ENCODE results near the gene DMRT3.

Gene DMRT3, protein sequence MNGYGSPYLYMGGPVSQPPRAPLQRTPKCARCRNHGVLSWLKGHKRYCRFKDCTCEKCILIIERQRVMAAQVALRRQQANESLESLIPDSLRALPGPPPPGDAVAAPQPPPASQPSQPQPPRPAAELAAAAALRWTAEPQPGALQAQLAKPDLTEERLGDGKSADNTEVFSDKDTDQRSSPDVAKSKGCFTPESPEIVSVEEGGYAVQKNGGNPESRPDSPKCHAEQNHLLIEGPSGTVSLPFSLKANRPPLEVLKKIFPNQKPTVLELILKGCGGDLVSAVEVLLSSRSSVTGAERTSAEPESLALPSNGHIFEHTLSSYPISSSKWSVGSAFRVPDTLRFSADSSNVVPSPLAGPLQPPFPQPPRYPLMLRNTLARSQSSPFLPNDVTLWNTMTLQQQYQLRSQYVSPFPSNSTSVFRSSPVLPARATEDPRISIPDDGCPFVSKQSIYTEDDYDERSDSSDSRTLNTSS

GRCh38 chr9:976258-976942, at the start of gene DMRT3:
Gene DMRT3 (plus strand): TSS chr9:976655. CDS start chr9:977002, 347 bp downstream.
- DNase-seq (ENCODE audit: low spot score): no peak

DNA sequence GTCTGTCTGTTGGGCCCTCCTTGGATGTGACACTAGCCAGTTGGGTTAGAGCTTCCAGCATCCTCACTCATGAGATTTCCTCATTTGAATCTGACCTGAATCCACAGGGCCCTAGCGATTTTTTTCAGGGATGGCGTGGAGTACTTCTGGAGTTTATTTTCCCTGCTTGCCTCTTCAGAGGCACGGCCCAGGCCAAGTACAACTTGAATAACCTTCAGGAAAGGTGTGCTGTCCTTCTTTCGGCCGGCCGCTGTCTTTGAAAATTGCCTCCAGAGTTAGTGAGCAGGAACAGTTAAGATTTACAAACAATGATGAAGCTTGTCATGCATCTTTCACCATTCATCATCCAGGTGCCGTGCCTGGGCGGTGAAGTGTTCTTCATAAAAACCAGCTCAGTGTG, 49.5 kb upstream of the DMRT3 start:
- DNase-seq (ENCODE audit: low spot score): no peak

GRCh38 chr9:928363-929042, 48.0 kb upstream of the DMRT3 start:
- DNase-seq (ENCODE audit: low spot score): no peak

GRCh38 chr9:929719-930118, 46.7 kb upstream of the DMRT3 start:
- no peak for DNase-seq (ENCODE audit: low spot score)

DNA sequence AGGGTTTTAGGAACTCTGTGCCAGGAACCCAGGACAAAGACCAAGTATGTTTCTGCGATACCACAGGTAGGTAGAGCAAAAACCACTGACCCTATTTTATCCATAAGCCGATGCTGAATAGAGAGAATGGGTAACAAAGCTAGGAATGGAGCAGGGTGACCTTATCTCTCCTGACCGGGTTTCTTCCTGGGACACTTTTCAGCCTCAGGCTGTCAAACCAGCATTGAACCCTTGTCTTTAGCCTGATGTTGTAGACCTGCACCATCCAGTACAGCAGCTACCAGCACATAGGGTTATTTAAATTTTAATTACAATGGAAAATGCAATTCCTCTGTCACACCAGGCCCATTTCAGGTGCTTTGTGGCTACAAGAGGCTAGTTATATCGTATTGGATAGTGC, 43.1 kb upstream of the DMRT3 start:
- DNase-seq (ENCODE audit: low spot score): no peak

GRCh38 chr9:935348-935965, 41.0 kb upstream of the DMRT3 start:
- DNase-seq (ENCODE audit: low spot score): no peak

DNA sequence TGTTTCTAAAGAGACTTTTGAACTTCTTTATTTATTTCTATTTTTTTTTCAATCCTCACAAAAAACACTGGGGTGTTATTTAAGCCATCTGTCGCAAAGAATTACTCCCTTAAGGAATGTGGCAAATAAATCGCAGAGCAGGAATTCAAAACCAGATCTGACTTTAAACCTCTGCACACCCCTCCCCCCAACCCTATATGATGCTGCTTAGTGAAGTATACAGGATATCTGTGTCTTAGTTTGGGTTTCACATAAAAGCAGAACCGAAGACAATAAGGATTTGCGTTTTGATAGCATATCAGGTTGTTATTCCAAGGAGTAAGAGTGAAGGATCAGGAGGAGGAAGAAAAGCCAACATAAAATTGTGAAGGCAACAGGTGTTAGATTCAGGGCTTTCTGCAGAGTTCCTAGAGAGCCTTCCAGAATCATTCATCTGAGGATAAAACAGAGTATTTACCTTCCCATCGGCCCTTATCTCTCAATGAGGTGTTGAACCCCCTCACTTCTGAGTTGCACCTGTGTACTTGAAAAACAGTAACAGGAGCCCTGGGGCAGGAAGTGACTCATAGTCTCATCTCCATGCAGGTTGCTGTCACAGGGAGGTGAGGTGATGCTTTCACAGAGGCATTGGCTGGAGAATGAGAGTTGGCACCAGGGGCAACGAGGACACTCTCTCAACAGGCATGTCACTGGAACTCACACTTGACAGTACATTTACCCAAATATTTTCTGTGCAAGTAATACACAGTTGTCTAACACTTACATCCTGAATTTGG, 33.5 kb upstream of the DMRT3 start:
- DNase-seq (ENCODE audit: low spot score): no peak

- no peak for DNase-seq (ENCODE audit: low spot score)
These were observed 28.5 kb upstream of the DMRT3 start for GRCh38 chr9:947985-948384.

DNA sequence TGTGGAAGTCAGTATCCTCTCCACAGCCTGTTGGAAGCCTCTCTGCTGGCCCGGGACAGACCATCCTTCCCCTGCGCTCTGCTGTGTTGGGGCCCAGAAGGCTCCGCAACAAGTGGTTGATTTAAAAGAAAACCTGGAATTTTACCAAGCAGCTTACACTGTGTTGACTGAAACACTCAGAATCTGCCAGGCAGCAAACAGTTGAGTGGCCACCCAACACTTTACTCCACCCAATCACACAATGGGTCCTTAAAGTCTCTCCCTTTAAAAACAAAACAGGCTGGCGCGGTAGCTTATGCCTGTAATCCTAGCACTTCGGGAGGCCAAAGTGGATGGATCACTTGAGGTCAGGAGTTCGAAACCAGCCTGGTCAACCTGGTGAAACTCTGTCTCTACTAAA, 28.0 kb upstream of the DMRT3 start:
- DNase-seq (ENCODE audit: low spot score): no peak

- DNase-seq (ENCODE audit: low spot score): no peak
These were observed 26.3 kb upstream of the DMRT3 start for GRCh38 chr9:950139-950538.

DNA sequence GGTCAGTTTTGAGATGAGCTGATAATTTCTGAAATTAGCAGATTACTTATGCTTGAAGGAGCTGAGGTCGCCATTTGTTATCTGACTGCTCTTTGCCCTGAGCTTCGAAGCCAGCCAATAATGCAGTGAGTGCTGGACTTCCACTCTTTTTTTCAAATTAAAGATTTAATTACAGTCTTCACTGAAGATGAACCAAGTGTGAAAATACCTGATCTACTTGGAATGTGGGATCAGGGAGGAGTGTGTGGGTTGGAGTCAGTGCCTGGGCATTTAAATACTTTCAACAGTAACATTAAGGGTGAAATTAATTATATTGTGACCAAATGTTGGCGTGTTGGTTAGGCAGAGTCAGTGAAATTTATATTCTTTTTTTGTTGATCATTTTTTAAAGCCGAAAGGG, 23.9 kb upstream of the DMRT3 start:
- no peak for DNase-seq (ENCODE audit: low spot score)

GRCh38 chr9:959105-959504, 17.4 kb upstream of the DMRT3 start:
- no peak for DNase-seq (ENCODE audit: low spot score)

DNA sequence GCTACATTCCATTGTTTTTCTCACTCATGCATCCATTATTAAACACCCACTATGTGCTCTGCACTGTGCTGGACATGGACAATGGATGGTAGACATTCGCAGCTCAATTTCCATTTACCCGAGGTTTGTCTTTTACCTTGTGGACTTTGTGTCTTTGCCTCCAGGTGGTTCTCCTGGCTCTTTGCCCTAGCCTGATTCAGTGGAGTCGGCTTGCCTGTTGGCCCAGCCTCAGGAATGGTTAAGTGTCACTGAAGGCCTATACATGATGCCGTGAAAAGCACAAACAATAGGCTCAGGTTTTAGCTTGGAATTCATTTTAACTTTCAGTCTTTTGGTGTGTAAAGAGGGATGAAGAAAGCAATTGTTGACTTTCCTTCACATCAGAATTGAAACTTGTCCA, 16.5 kb upstream of the DMRT3 start:
- DNase-seq (ENCODE audit: low spot score): no peak

DNA sequence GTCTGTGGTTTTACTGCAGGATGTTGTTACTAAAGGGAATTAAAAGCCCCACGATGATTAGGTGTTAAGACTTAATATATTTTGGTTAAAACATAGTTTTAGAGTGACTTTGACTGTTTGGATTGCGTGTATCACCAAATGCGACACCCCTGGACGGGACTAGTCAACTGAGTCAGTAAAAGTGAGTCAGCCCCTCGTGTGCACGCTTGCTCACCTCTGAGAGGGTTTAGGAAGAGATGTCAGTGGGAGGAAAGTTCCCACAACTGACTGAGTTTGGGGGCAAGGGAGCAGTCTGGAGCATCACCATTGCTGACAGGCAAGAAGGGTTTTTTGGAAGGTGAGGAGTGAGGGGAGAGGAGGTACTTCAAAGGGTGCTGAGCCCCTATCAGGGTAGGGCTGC, 14.4 kb upstream of the DMRT3 start:
- no peak for DNase-seq (ENCODE audit: low spot score)

DNA sequence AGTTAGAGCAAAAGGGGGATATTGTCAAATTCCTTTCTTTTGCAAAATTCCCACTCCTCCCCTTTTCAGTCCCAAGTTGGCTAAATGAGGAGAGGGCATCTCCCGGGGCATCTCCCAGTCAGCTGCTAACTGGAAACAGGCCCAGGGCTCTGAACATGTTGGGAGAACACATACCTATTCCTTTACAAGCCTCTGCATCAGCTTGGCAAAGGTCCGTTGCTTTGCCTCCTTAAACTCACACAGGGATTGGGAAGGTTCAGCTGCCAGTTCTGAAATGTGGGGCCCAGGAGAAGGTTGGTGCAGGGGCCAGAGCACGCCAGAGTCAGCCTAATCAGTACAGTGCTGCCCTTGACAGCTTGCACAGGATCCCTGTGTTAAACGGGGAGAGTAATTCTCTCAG, 11.0 kb upstream of the DMRT3 start:
- DNase-seq (ENCODE audit: low spot score): no peak

DNA sequence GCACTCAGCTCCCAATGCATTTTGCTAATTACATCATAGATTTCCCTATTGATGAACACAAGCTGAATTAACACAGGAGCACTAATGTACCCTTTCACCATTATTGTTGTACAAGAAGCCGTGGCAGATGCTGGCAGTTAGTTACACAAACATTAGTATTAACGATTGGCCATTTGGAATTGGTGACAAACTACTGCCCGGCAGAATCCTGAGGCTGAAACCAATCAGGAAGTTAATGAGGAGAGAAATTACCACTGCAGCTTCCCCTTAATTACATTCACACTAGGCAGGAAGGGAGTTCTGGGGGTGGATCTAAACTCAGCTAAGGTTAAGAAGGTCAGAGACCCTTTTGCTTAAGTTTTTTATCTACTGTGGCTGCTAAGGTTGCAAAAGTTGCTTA, 9.6 kb upstream of the DMRT3 start:
- DNase-seq (ENCODE audit: low spot score): no peak

- DNase-seq (ENCODE audit: low spot score): no peak
These were observed 9.0 kb upstream of the DMRT3 start for GRCh38 chr9:967436-967835.

DNA sequence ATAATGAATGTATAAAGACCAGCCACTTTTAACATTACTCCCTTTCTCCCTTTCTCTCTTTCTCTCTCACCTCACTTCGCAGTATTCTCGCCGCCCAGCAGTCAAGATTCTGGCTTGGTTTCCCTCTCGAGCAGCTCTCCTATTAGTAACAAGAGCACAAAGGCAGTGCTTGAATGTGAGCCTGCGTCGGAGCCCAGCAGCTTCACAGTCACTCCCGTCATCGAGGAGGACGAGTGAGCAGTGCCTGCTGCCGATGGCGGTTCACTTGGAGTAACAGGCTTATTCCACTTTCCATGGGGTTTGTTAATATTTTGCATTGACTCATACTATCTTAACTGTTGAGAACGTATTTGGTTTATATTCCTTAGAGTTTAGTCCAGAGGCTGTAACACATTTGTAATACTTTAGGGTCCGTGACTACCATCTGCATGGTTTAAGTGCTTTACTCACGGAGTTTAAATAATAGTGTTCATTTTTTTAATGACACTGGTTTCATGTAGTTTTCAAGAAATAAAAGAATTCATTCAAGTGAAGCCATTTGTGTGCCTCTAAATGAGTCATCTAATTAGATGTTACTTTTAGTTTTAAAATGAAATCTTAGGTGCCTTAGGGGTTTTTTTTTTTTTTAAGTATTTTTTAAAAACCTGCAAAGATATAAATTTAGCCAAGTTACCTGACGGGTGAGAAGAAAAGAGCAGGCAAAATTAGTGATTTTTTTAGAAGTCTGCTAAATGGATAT, 8.4 kb upstream of the DMRT3 start:
- no peak for DNase-seq (ENCODE audit: low spot score)

- no peak for DNase-seq (ENCODE audit: low spot score)
These were observed 6.9 kb upstream of the DMRT3 start for GRCh38 chr9:969310-970150.
